K562 (cell line): ENCODE data around the gene LMAN2. TPM values are rescaled to one million over a fixed set of nuclear protein-coding genes. Genes with fewer than 3 reads are reported as not detected.

Source experiments
- BRD9 ChIP-seq: fragments of 450-650 bp; IDR thresholded peaks from 2 replicates; pipeline ENCODE4 v1.6.1; 2018; ENCODE audit warnings: low read depth; ENCODE audit not compliant: partially characterized antibody
- CBX2 ChIP-seq: fragments of 200-600 bp; sonication (generic); IDR thresholded peaks from one replicate; pipeline ENCODE4 v1.6.1; 2012; ENCODE audit warnings: mild to moderate bottlenecking, low read length, inconsistent platforms; ENCODE audit not compliant: insufficient read depth, poor library complexity, severe bottlenecking
- CCAR2 ChIP-seq: fragments of 200-400 bp; formaldehyde crosslinking; IDR thresholded peaks from 2 replicates; pipeline ENCODE4 v1.6.1; 2017; ENCODE audit warnings: mild to moderate bottlenecking, low read depth, low read length
- CTBP1 ChIP-seq: fragments of 450-650 bp; IDR thresholded peaks from 2 replicates; pipeline ENCODE4 v1.6.1; 2016; ENCODE audit warnings: borderline replicate concordance
- ESRRA ChIP-seq: fragments of 450-650 bp; IDR thresholded peaks from 2 replicates; pipeline ENCODE4 v1.6.1; 2014; ENCODE audit warnings: low read depth, mild to moderate bottlenecking, moderate library complexity, borderline replicate concordance
- FOXA3 ChIP-seq, 2 experiments: fragments of 450-650 bp in 1 of 2; sonication (generic) in 1 of 2; formaldehyde crosslinking; IDR thresholded peaks in 1 of 2; conservative IDR thresholded peaks in 1 of 2; 2 replicates each; pipeline versions ENCODE4 v1.4.0 to v1.8.0; 2020 to 2022; ENCODE audit warnings: mild to moderate bottlenecking in 2 of 2, missing genetic modification reagents in 1 of 2
- HCFC1 ChIP-seq: IDR thresholded peaks from 2 replicates; pipeline ENCODE4 v1.6.1; 2012; ENCODE audit warnings: low read depth, low read length, improper control_type of control experiment
- HMGN3 ChIP-seq: IDR thresholded peaks from 2 replicates; pipeline ENCODE4 v1.6.1; 2011; ENCODE audit warnings: borderline replicate concordance, low read depth, mild to moderate bottlenecking, mixed read lengths, low read length; ENCODE audit not compliant: insufficient read length; ENCODE audit errors: extremely low read depth
- JUN ChIP-seq, 2 experiments: sonication (generic) in 1 of 2; formaldehyde crosslinking in 1 of 2; IDR thresholded peaks; 2 replicates each; pipeline versions ENCODE4 v1.6.1 to v1.8.0; 2012 to 2022; ENCODE audit warnings: borderline replicate concordance in 2 of 2, mild to moderate bottlenecking in 2 of 2, improper control_type of control experiment in 1 of 2, low read depth in 1 of 2, low read length in 1 of 2, missing genetic modification reagents in 1 of 2
- KAT2B ChIP-seq: IDR thresholded peaks from one replicate; pipeline ENCODE4 v1.6.1; 2012; ENCODE audit warnings: low read depth, mild to moderate bottlenecking, control low read depth, inconsistent platforms, low read length, moderate library complexity
- KLF1 ChIP-seq: fragments of 450-650 bp; IDR thresholded peaks from 2 replicates; pipeline ENCODE4 v1.6.1; 2016; ENCODE audit warnings: missing genetic modification characterization, missing compliant biosample characterization
- MCM7 ChIP-seq, 2 experiments: fragments of 450-650 bp; IDR thresholded peaks; 2 replicates each; pipeline ENCODE4 v1.6.1; 2016 to 2018
- NFYB ChIP-seq: IDR thresholded peaks from 2 replicates; pipeline ENCODE4 v1.6.1; 2011; ENCODE audit warnings: mild to moderate bottlenecking, moderate library complexity; ENCODE audit not compliant: insufficient read length; ENCODE audit errors: extremely low read depth
- NR2C2 ChIP-seq, 2 experiments: fragments of 200-800 bp in 1 of 2; sonication (Bioruptor generic) in 1 of 2; sonication (generic) in 1 of 2; formaldehyde crosslinking in 1 of 2; IDR thresholded peaks; 2 replicates each; pipeline versions ENCODE4 v1.6.1 to v1.8.0; 2016 to 2022; ENCODE audit warnings: mild to moderate bottlenecking in 1 of 2, missing compliant biosample characterization in 1 of 2, missing genetic modification characterization in 1 of 2, missing genetic modification reagents in 1 of 2
- POLR2AphosphoS2 ChIP-seq: IDR thresholded peaks from 2 replicates; pipeline ENCODE4 v1.6.1; 2012; ENCODE audit warnings: low read length, improper control_type of control experiment
- POLR2H ChIP-seq: IDR thresholded peaks from 2 replicates; pipeline ENCODE4 v1.6.1; 2016; ENCODE audit warnings: missing genetic modification characterization, low read depth, mild to moderate bottlenecking, control low read depth, missing compliant biosample characterization, moderate library complexity
- TEAD2 ChIP-seq: fragments of 450-650 bp; IDR thresholded peaks from 2 replicates; pipeline ENCODE4 v1.6.1; 2016; ENCODE audit warnings: missing genetic modification characterization, control low read depth, missing compliant biosample characterization
- ZNF133 ChIP-seq: fragments of 250-450 bp; sonication (Bioruptor Pico); IDR thresholded peaks from 2 replicates; pipeline ENCODE4 v1.4.0; 2020; ENCODE audit warnings: mild to moderate bottlenecking
- ZNF354B ChIP-seq: fragments of 250-450 bp; sonication (Bioruptor Pico); IDR thresholded peaks from 2 replicates; pipeline ENCODE4 v1.4.0; 2020
- ZNF764 ChIP-seq: fragments of 250-450 bp; sonication (Bioruptor Pico); IDR thresholded peaks from 2 replicates; pipeline ENCODE4 v1.4.0; 2020; ENCODE audit warnings: low read depth, mild to moderate bottlenecking, moderate library complexity
- polyA plus RNA-seq, 8 experiments: library from polyadenylated mRNA; depleted of rRNA in 4 of 8; stranded (reverse) in 5 of 8; unstranded in 3 of 8; fragments of >200 nt; fragmentation: Nextera tagmentation in 2 of 8; fragmentation: Illumina TruSeq in 1 of 8; extraction: Ambion mirVana in 2 of 8; extraction: Trizol in 1 of 8; gene quantifications; 2 replicates each; pipeline versions ENCODE4 v1.2.1 to v1.2.3, GENCODE V29; 2011 to 2014; ENCODE audit warnings: inconsistent platforms in 1 of 8, missing spikeins in 1 of 8
- total RNA-seq, 7 experiments: library from RNA; depleted of rRNA in 6 of 7; stranded (reverse); fragments of >200 nt in 6 of 7; fragmentation: Illumina TruSeq in 2 of 7; extraction: Trizol in 2 of 7; gene quantifications; 2 replicates each; pipeline versions ENCODE4 v1.2.1 to v1.2.3, GENCODE V29; 2011 to 2021; ENCODE audit warnings: low replicate concordance in 1 of 7
- TF ChIP-seq, protein P1 (sequence below): fragments of 450-650 bp; IDR thresholded peaks from 2 replicates; pipeline ENCODE4 v1.6.1; 2017; ENCODE audit warnings: mild to moderate bottlenecking, moderate library complexity
- TF ChIP-seq, protein P2 (sequence below): fragments of 250-450 bp; sonication (Bioruptor Pico); IDR thresholded peaks from 2 replicates; pipeline ENCODE4 v1.5.0; 2021; ENCODE audit warnings: mild to moderate bottlenecking, borderline replicate concordance
- TF ChIP-seq, protein P3 (sequence below): sonication (generic); formaldehyde crosslinking; IDR thresholded peaks from 2 replicates; pipeline ENCODE4 v1.8.0; 2022; ENCODE audit warnings: mild to moderate bottlenecking, missing genetic modification reagents

LMAN2 gene
- total and polyA plus RNA-seq, 9 of the 15 experiments (the other 6 are each of a cell fraction or from before 2014, with no cell fraction given) = 2.7 to 254 (median 136) TPM

DNA sequence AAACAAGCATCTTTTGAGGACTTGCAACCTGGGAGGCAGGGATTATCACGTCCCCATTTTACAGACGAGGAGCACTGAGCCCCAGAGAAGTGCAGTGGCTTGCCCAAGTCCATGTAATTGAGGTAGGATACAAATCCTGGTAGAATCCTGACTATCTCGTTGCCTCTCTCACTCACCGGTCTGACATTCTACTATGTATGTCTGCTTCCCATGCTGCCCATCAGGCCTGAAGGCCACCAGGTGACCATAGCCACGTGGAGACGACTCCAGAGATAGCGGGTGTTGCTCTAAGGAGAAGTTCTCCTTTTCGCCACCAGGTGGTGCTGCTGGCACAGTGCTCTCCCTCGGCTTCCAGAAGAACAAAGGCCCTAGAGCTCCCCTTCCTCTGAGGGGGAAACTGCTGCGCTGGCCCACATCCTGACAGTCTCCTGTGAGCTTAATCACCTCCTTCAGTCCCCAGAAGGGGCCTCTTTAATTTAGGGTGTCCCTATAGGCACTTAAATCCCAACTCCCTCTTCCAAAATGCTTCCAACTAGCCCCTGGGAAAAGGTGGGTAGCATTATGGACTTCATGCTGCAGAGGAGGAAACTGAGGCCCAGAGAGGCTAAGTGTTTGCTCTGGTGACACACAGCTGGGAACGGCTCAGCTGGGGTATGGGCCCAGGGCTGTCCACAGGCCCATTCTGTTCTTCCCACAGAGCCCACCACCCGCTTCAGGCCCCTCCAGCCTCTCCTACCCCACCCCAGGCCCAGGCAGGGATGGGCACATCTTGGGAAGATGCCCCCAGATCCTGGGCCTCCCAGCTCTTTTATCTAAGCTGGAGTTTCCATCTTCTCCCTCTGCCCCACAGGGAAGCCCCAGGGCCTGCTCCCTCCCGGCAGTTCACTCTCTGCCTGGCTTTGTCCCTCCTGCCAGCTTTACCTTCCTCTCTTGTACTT lies 39.2 kb upstream of the LMAN2 start (continued):
- TF ChIP-seq CTBP1 (peak; percentile 61; the same call in 1 of the 2 replicates), BRD9 (no peak), CCAR2 (no peak), KAT2B (no peak), FOXA3 (CRISPR knock-in tag; conservative IDR thresholded peaks at IDR 0.05 in 1 of 2, IDR thresholded peaks at IDR 0.05 in 1 of 2) (no peak), JUN (IDR thresholded peaks at IDR 0.05; ENCODE audit: borderline replicate concordance, low read depth, low read length) (no peak), JUN (CRISPR knock-in tag; IDR thresholded peaks at IDR 0.05; ENCODE audit: borderline replicate concordance) (no peak), ZNF133 (no peak), KLF1 (tag) (no peak), CBX2 (no peak), NFYB (no peak), NR2C2 (CRISPR knock-in tag; IDR thresholded peaks at IDR 0.05) (no peak), NR2C2 (tag; IDR thresholded peaks at IDR 0.05) (no peak), TEAD2 (no peak), MCM7 (IDR thresholded peaks at IDR 0.05) (no peak), POLR2AphosphoS2 (no peak), ZNF354B (no peak), ESRRA (peak; percentile 27; the same call in 1 of the 2 replicates), POLR2H (tag) (no peak), HMGN3 (no peak), ZNF764 (CRISPR knock-in tag) (no peak), HCFC1 (no peak)
- TF ChIP-seq, protein P1, sequence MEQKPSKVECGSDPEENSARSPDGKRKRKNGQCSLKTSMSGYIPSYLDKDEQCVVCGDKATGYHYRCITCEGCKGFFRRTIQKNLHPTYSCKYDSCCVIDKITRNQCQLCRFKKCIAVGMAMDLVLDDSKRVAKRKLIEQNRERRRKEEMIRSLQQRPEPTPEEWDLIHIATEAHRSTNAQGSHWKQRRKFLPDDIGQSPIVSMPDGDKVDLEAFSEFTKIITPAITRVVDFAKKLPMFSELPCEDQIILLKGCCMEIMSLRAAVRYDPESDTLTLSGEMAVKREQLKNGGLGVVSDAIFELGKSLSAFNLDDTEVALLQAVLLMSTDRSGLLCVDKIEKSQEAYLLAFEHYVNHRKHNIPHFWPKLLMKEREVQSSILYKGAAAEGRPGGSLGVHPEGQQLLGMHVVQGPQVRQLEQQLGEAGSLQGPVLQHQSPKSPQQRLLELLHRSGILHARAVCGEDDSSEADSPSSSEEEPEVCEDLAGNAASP = no peak
- TF ChIP-seq, protein P2, sequence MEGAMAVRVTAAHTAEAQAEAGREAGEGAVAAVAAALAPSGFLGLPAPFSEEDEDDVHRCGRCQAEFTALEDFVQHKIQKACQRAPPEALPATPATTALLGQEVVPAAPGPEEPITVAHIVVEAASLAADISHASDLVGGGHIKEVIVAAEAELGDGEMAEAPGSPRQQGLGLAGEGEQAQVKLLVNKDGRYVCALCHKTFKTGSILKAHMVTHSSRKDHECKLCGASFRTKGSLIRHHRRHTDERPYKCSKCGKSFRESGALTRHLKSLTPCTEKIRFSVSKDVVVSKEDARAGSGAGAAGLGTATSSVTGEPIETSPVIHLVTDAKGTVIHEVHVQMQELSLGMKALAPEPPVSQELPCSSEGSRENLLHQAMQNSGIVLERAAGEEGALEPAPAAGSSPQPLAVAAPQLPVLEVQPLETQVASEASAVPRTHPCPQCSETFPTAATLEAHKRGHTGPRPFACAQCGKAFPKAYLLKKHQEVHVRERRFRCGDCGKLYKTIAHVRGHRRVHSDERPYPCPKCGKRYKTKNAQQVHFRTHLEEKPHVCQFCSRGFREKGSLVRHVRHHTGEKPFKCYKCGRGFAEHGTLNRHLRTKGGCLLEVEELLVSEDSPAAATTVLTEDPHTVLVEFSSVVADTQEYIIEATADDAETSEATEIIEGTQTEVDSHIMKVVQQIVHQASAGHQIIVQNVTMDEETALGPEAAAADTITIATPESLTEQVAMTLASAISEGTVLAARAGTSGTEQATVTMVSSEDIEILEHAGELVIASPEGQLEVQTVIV (CRISPR knock-in tag) = no peak
- TF ChIP-seq, protein P3, sequence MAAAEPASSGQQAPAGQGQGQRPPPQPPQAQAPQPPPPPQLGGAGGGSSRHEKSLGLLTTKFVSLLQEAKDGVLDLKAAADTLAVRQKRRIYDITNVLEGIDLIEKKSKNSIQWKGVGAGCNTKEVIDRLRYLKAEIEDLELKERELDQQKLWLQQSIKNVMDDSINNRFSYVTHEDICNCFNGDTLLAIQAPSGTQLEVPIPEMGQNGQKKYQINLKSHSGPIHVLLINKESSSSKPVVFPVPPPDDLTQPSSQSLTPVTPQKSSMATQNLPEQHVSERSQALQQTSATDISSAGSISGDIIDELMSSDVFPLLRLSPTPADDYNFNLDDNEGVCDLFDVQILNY (CRISPR knock-in tag) = no peak
